ENCODE data around the gene SLC39A9.
A peak's percentile ranks its signal among the peaks of the same experiment; 100 is the strongest.

The SLC39A9 gene

GRCh38 chr14:69398053-69398817, at the start of gene SLC39A9, which contains the start of gene ERH:
Gene SLC39A9 (plus strand): TSS chr14:69398692. CDS start chr14:69399370, 678 bp downstream.
Gene ERH (minus strand): TSS chr14:69398299. CDS start chr14:69398233, 66 bp downstream.
- peak; percentile 91 for DNase-seq (ENCODE audit: low spot score)

GRCh38 chr14:69349091-69349777, 49.3 kb upstream of the SLC39A9 start:
- DNase-seq (ENCODE audit: low spot score) = no peak

- no peak for DNase-seq (ENCODE audit: low spot score)
Observed at GRCh38 chr14:69350892-69351291, 47.6 kb upstream of the SLC39A9 start.

GRCh38 chr14:69351385-69351784, 47.1 kb upstream of the SLC39A9 start:
- no peak for DNase-seq (ENCODE audit: low spot score)

- DNase-seq (ENCODE audit: low spot score) = no peak
Observed at GRCh38 chr14:69351911-69352310, 46.6 kb upstream of the SLC39A9 start.

- no peak for DNase-seq (ENCODE audit: low spot score)
Observed at GRCh38 chr14:69353168-69353567, 45.3 kb upstream of the SLC39A9 start.

- DNase-seq (ENCODE audit: low spot score) = no peak
Observed at GRCh38 chr14:69354383-69355153, 43.9 kb upstream of the SLC39A9 start.

GRCh38 chr14:69355154-69355597, 43.3 kb upstream of the SLC39A9 start:
- no peak for DNase-seq (ENCODE audit: low spot score)

GRCh38 chr14:69355607-69356281, 42.7 kb upstream of the SLC39A9 start:
- DNase-seq (ENCODE audit: low spot score) = peak; percentile 42

- no peak for DNase-seq (ENCODE audit: low spot score)
Observed at GRCh38 chr14:69356903-69357543, 41.5 kb upstream of the SLC39A9 start.

GRCh38 chr14:69357544-69358200, 40.8 kb upstream of the SLC39A9 start:
- no peak for DNase-seq (ENCODE audit: low spot score)

GRCh38 chr14:69358233-69358963, 40.1 kb upstream of the SLC39A9 start:
- DNase-seq (ENCODE audit: low spot score) = no peak

- DNase-seq (ENCODE audit: low spot score) = no peak
Observed at GRCh38 chr14:69358966-69359365, 39.5 kb upstream of the SLC39A9 start.

GRCh38 chr14:69360438-69361108, 37.9 kb upstream of the SLC39A9 start:
- no peak for DNase-seq (ENCODE audit: low spot score)

GRCh38 chr14:69363055-69363454, 35.4 kb upstream of the SLC39A9 start:
- DNase-seq (ENCODE audit: low spot score) = peak; percentile 68

- no peak for DNase-seq (ENCODE audit: low spot score)
Observed at GRCh38 chr14:69363964-69364363, 34.5 kb upstream of the SLC39A9 start.

- DNase-seq (ENCODE audit: low spot score) = no peak
Observed at GRCh38 chr14:69364378-69364777, 34.1 kb upstream of the SLC39A9 start.

GRCh38 chr14:69366069-69366468, 32.4 kb upstream of the SLC39A9 start:
- no peak for DNase-seq (ENCODE audit: low spot score)

GRCh38 chr14:69366761-69367160, 31.7 kb upstream of the SLC39A9 start:
- DNase-seq (ENCODE audit: low spot score) = no peak

GRCh38 chr14:69368381-69368780, 30.1 kb upstream of the SLC39A9 start:
- no peak for DNase-seq (ENCODE audit: low spot score)
